CD4-positive, CD25-positive, alpha-beta regulatory T cell (primary cell): Measurements from ENCODE around the gene CCDC3. TPM values are rescaled to one million over a fixed set of nuclear protein-coding genes. Genes with fewer than 3 reads are reported as not detected.
"Not testable (repeated sequence)": the region's sequence is repeated elsewhere in the genome, so short reads cannot be mapped to it uniquely, and the experiment has no call there.

ENCODE experiments used
- ATAC-seq, 2 donors: fragments of 150-1000 bp; cut with Tn5 transposase; one replicate each; pipeline ENCODE4 v1.10.0; 2021; ENCODE audit warnings: low read depth in 2 of 2, moderate number of reproducible peaks in 2 of 2, moderate library complexity in 1 of 2
- DNase-seq, 3 donors: peaks; one replicate each; pipeline versions ENCODE4 v3.0.0 to v3.0.0-alpha.2; 2012 to 2022; ENCODE audit warnings: mixed read lengths in 1 of 3
- H3K27ac ChIP-seq: one replicate; pipeline ENCODE4 v1.7.0; 2013; ENCODE audit warnings: mild to moderate bottlenecking, low read length; ENCODE audit not compliant: insufficient read depth, poor library complexity, severe bottlenecking
- H3K27me3 ChIP-seq: one replicate; pipeline ENCODE4 v1.7.0; 2013; ENCODE audit warnings: low read length; ENCODE audit not compliant: control insufficient read depth, insufficient read depth
- H3K36me3 ChIP-seq: one replicate; pipeline ENCODE4 v1.7.0; 2013; ENCODE audit warnings: mild to moderate bottlenecking, low read length, moderate library complexity; ENCODE audit not compliant: control insufficient read depth, insufficient read depth
- H3K4me1 ChIP-seq: 2 replicates; pipeline ENCODE4 v1.7.0; 2013; ENCODE audit warnings: mild to moderate bottlenecking, low read length; ENCODE audit not compliant: insufficient read depth, control insufficient read depth, poor library complexity, severe bottlenecking
- H3K4me3 ChIP-seq: one replicate; pipeline ENCODE4 v1.7.0; 2013; ENCODE audit warnings: low read depth, mild to moderate bottlenecking, low read length, moderate library complexity
- H3K9me3 ChIP-seq, 2 experiments: 1 replicate in 1 of 2; 2 replicates in 1 of 2; pipeline ENCODE4 v1.7.0; 2013; ENCODE audit warnings: low read length in 2 of 2, mild to moderate bottlenecking in 1 of 2, moderate library complexity in 1 of 2; ENCODE audit not compliant: control insufficient read depth in 2 of 2
- H3K27ac Mint-ChIP-seq, 3 donors: one replicate each; pipeline ENCODE4 v1.8.0; 2020 to 2022; ENCODE audit warnings: mild to moderate bottlenecking in 3 of 3, mixed read lengths in 3 of 3, moderate library complexity in 2 of 3
- H3K27me3 Mint-ChIP-seq: one replicate; pipeline ENCODE4 v1.8.0; 2022; ENCODE audit warnings: mild to moderate bottlenecking, mixed read lengths
- H3K36me3 Mint-ChIP-seq: one replicate; pipeline ENCODE4 v1.8.0; 2020; ENCODE audit warnings: mixed read lengths
- H3K4me1 Mint-ChIP-seq, 4 donors: one replicate each; pipeline ENCODE4 v1.8.0; 2020 to 2022; ENCODE audit warnings: mixed read lengths in 4 of 4, mild to moderate bottlenecking in 1 of 4
- H3K4me3 Mint-ChIP-seq, 4 donors: one replicate each; pipeline ENCODE4 v1.8.0; 2020 to 2022; ENCODE audit warnings: mild to moderate bottlenecking in 4 of 4, mixed read lengths in 4 of 4, moderate library complexity in 3 of 4
- H3K9me3 Mint-ChIP-seq, 7 donors: one replicate each; pipeline ENCODE4 v1.8.0; 2020 to 2022; ENCODE audit warnings: mixed read lengths in 7 of 7, mild to moderate bottlenecking in 3 of 7, moderate library complexity in 2 of 7
- polyA plus RNA-seq, 4 donors: library from polyadenylated mRNA; unstranded; fragments of 300-500 nt; fragmentation: Illumina TruSeq; gene quantifications; one replicate each; pipeline ENCODE4 v1.2.3, GENCODE V29; 2021
- total RNA-seq: library from RNA; stranded (reverse); gene quantifications from one replicate; pipeline ENCODE4 v1.2.3, GENCODE V29; 2022

Gene CCDC3
- total and polyA plus RNA-seq, 5 donors from 2014 or later = 0.15 TPM; not detected in 4

GRCh38 chr10:12876266-12876665 lies 125.2 kb downstream of the CCDC3 start:
- no peak overlapping the region for H3K27ac Mint-ChIP-seq
- H3K9me3 Mint-ChIP-seq = peaks cover 0 to 2% (median 0%) of the 10 kb centered on the region in 7 donors

GRCh38 chr10:12875100-12875499 lies 126.4 kb downstream of the CCDC3 start:
- no peak overlapping the region for H3K27ac ChIP-seq
- no peaks in the 10 kb centered on the region for H3K9me3 ChIP-seq
- H3K4me3 ChIP-seq = no peak overlapping the region
- Mint-ChIP-seq H3K9me3 (peaks cover 0 to 2% (median 0%) of the 10 kb centered on the region in 7 donors), H3K4me1 (no peaks in the 10 kb centered on the region), H3K27ac (no peak overlapping the region), H3K4me3 (no peak overlapping the region), H3K36me3 (no peaks in the 10 kb centered on the region), H3K27me3 (peaks cover 16% of the 10 kb centered on the region)
- ATAC-seq (no peak), DNase-seq (no peak)
- no peaks in the 10 kb centered on the region for H3K36me3 ChIP-seq
- H3K4me1 ChIP-seq = no peaks in the 10 kb centered on the region
- H3K27me3 ChIP-seq = no peaks in the 10 kb centered on the region

More at GRCh38 chr10:12876266-12876665, 125.2 kb downstream of the CCDC3 start:
- Histone ChIP-seq H3K27ac (no peak overlapping the region), H3K36me3 (no peaks in the 10 kb centered on the region), H3K27me3 (no peaks in the 10 kb centered on the region), H3K4me1 (no peaks in the 10 kb centered on the region), H3K4me3 (no peak overlapping the region), H3K9me3 (no peaks in the 10 kb centered on the region)
- Mint-ChIP-seq H3K4me3 (no peak overlapping the region), H3K27me3 (peaks cover 21% of the 10 kb centered on the region), H3K4me1 (no peaks in the 10 kb centered on the region), H3K36me3 (no peaks in the 10 kb centered on the region)
- ATAC-seq = no peak
- DNase-seq = no peak

DNA sequence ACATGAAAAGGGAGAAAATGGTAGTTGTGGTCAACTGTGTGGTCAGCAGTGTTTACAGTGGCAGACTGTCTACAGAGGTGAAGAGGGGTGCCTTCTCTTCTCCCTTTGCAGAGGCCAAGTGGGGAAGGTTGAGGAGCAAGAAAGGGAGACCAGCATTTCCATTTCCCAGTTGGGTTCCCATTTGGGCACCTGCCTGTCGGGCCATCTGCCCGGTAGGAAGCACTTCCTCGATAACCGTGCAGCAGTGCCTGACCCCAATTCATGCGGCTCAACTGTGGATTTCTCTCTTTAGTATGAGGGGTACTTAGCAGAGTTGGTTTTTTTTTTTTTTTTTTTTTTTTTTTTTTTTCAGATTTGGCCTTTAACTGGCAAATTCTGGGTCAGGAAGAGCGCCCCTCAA lies 127.0 kb downstream of the CCDC3 start:
- Mint-ChIP-seq H3K9me3 (peaks cover 0 to 2% (median 0%) of the 10 kb centered on the region in 7 donors), H3K27ac (peak overlapping the region in 1 of 3 donors; percentile 41)
- no peak overlapping the region for H3K4me3 ChIP-seq

DNA sequence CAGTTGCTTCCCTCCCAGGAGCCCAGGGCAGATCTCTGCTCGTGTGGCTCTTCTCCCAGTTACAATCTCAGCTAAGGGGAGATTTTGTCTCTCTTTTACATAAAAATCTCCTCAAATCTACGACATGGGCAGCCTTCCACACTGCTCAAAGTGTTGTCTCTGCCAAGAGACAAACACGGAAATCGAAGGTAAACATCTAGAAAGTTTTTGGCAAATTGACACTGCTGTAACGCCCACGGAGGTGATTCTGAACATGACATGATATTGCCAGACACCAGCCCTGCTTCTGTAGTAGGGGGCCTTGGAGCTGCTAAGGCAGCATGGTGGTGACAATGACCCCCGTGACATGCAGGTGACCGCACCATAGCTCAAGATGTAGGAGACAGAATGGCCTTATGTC lies 128.3 kb downstream of the CCDC3 start:
- Histone ChIP-seq H3K4me1 (no peaks in the 10 kb centered on the region), H3K27ac (no peak overlapping the region), H3K27me3 (no peaks in the 10 kb centered on the region), H3K4me3 (no peak overlapping the region), H3K9me3 (no peaks in the 10 kb centered on the region), H3K36me3 (no peaks in the 10 kb centered on the region)
- Mint-ChIP-seq H3K4me1 (no peaks in the 10 kb centered on the region), H3K27ac (no peak overlapping the region), H3K36me3 (no peaks in the 10 kb centered on the region), H3K9me3 (peaks cover 0 to 2% (median 0%) of the 10 kb centered on the region in 7 donors), H3K4me3 (no peak overlapping the region), H3K27me3 (peaks cover 16% of the 10 kb centered on the region)
- ATAC-seq (no peak), DNase-seq (no peak)

More for the DNA sequence above, 127.0 kb downstream of the CCDC3 start:
- no peaks in the 10 kb centered on the region for H3K27me3 ChIP-seq
- no peaks in the 10 kb centered on the region for H3K9me3 ChIP-seq
- H3K36me3 ChIP-seq = no peaks in the 10 kb centered on the region
- Mint-ChIP-seq H3K36me3 (no peaks in the 10 kb centered on the region), H3K4me1 (no peaks in the 10 kb centered on the region), H3K4me3 (no peak overlapping the region), H3K27me3 (peaks cover 16% of the 10 kb centered on the region)
- H3K4me1 ChIP-seq = no peaks in the 10 kb centered on the region
- ATAC-seq (no peak), DNase-seq (no peak)
- no peak overlapping the region for H3K27ac ChIP-seq

- Mint-ChIP-seq H3K27ac (no peak overlapping the region), H3K4me1 (no peaks in the 10 kb centered on the region), H3K4me3 (no peak overlapping the region), H3K9me3 (peaks cover 0 to 2% (median 0%) of the 10 kb centered on the region in 7 donors), H3K36me3 (no peaks in the 10 kb centered on the region), H3K27me3 (peaks cover 16% of the 10 kb centered on the region)
- Histone ChIP-seq H3K9me3 (no peaks in the 10 kb centered on the region), H3K4me3 (no peak overlapping the region), H3K4me1 (no peaks in the 10 kb centered on the region), H3K36me3 (no peaks in the 10 kb centered on the region), H3K27me3 (no peaks in the 10 kb centered on the region), H3K27ac (no peak overlapping the region)
- no peak for ATAC-seq
- DNase-seq = no peak
Measured at GRCh38 chr10:12872577-12872976, 128.9 kb downstream of the CCDC3 start.

DNA sequence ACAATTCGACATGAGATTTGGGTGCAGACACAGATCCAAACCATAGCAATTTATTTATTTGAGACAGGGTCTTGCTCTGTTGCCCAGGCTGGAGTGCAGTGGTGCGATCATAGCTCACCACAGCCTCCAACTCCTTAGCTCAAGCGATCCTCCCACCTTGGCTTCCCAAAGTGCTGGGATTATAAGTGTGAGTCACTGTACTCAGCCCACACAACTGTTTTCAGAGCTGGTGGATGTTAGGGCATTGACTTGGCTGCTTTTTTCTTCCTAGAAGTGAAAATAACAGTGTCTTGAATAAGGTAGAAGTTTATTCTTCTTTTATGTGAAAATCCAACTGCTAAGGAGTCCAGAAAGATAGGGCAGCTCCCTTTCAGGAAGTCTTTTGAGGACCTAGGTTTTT lies 132.1 kb downstream of the CCDC3 start:
- Mint-ChIP-seq H3K36me3 (no peaks in the 10 kb centered on the region), H3K4me1 (no peaks in the 10 kb centered on the region)

DNA sequence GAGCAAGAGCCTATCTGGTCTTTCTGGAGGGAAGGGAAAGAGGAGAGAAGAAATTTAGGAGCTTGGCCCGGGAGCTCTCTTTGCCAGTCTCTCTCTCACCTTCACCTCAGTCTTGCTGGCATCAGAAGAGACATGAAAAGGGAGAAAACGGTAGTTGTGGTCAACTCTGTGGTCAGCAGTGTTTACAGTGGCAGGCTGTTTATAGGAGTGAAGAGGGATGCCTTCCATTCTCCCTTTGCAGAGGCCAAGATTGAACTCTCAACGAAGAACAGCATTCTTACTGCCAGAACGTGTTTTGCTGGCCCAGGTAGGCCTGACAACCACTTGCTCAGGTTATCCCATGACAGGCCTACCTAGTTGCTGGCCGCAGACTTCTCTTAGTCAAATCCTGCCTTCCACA lies 133.3 kb downstream of the CCDC3 start:
- Mint-ChIP-seq H3K4me1 (no peaks in the 10 kb centered on the region), H3K27me3 (peaks cover 8% of the 10 kb centered on the region), H3K4me3 (no peak overlapping the region), H3K27ac (no peak overlapping the region), H3K9me3 (peaks cover 0 to 2% (median 0%) of the 10 kb centered on the region in 7 donors), H3K36me3 (no peaks in the 10 kb centered on the region)
- H3K4me3 ChIP-seq = no peak overlapping the region
- DNase-seq (no peak), ATAC-seq (no peak)
- no peaks in the 10 kb centered on the region for H3K4me1 ChIP-seq
- H3K27ac ChIP-seq = no peak overlapping the region
- H3K27me3 ChIP-seq = no peaks in the 10 kb centered on the region
- no peaks in the 10 kb centered on the region for H3K9me3 ChIP-seq
- no peaks in the 10 kb centered on the region for H3K36me3 ChIP-seq

More for the DNA sequence above, 132.1 kb downstream of the CCDC3 start:
- Histone ChIP-seq H3K27me3 (no peaks in the 10 kb centered on the region), H3K9me3 (no peaks in the 10 kb centered on the region), H3K36me3 (no peaks in the 10 kb centered on the region), H3K27ac (no peak overlapping the region), H3K4me1 (no peaks in the 10 kb centered on the region), H3K4me3 (no peak overlapping the region)
- no peak overlapping the region for H3K4me3 Mint-ChIP-seq
- ATAC-seq (no peak), DNase-seq (no peak)
- peaks cover 10% of the 10 kb centered on the region for H3K27me3 Mint-ChIP-seq
- H3K9me3 Mint-ChIP-seq = peaks cover 0 to 2% (median 0%) of the 10 kb centered on the region in 7 donors
- H3K27ac Mint-ChIP-seq = peak overlapping the region in 1 of 3 donors; percentile 38

GRCh38 chr10:12865515-12865914 lies 136.0 kb downstream of the CCDC3 start:
- not testable (repeated sequence) for DNase-seq, H3K4me3 ChIP-seq, H3K36me3 Mint-ChIP-seq, ATAC-seq, H3K4me3 Mint-ChIP-seq, H3K27me3 ChIP-seq, H3K9me3 ChIP-seq, H3K9me3 Mint-ChIP-seq, H3K27ac ChIP-seq, H3K36me3 ChIP-seq, H3K27ac Mint-ChIP-seq, H3K4me1 ChIP-seq, H3K27me3 Mint-ChIP-seq, H3K4me1 Mint-ChIP-seq
